K562 (cell line): ENCODE data around the gene SLC37A4. TPM values are rescaled to one million over a fixed set of nuclear protein-coding genes. Genes with fewer than 3 reads are reported as not detected.

Source experiments
- FOSL1 ChIP-seq: fragments of 200-800 bp; sonication (Bioruptor generic); conservative IDR thresholded peaks from 2 replicates; pipeline ENCODE4 v1.6.1; 2016; ENCODE audit warnings: missing genetic modification characterization, missing compliant biosample characterization
- KAT7 ChIP-seq: sonication (generic); formaldehyde crosslinking; IDR thresholded peaks from 2 replicates; pipeline ENCODE4 v1.8.0; 2022; ENCODE audit warnings: missing genetic modification reagents, mild to moderate bottlenecking, borderline replicate concordance
- POLR2G ChIP-seq: fragments of 200-400 bp; formaldehyde crosslinking; IDR thresholded peaks from 2 replicates; pipeline ENCODE4 v1.6.1; 2017; ENCODE audit warnings: low read depth, mild to moderate bottlenecking, antibody characterized with exemption, low read length, moderate library complexity
- ZFP30 ChIP-seq: fragments of 250-450 bp; sonication (Bioruptor Pico); IDR thresholded peaks from 2 replicates; pipeline ENCODE4 v1.8.0; 2022; ENCODE audit warnings: moderate library complexity, mild to moderate bottlenecking, inconsistent platforms, borderline replicate concordance
- ZNF766 ChIP-seq: fragments of 200-800 bp; sonication (Bioruptor generic); conservative IDR thresholded peaks from 2 replicates; pipeline ENCODE4 v1.6.1; 2016; ENCODE audit warnings: missing genetic modification characterization, missing compliant biosample characterization
- polyA plus RNA-seq, 8 experiments: library from polyadenylated mRNA; depleted of rRNA in 4 of 8; stranded (reverse) in 5 of 8; unstranded in 3 of 8; fragments of >200 nt; fragmentation: Nextera tagmentation in 2 of 8; fragmentation: Illumina TruSeq in 1 of 8; extraction: Ambion mirVana in 2 of 8; extraction: Trizol in 1 of 8; gene quantifications; 2 replicates each; pipeline versions ENCODE4 v1.2.1 to v1.2.3, GENCODE V29; 2011 to 2014; ENCODE audit warnings: inconsistent platforms in 1 of 8, missing spikeins in 1 of 8
- total RNA-seq, 7 experiments: library from RNA; depleted of rRNA in 6 of 7; stranded (reverse); fragments of >200 nt in 6 of 7; fragmentation: Illumina TruSeq in 2 of 7; extraction: Trizol in 2 of 7; gene quantifications; 2 replicates each; pipeline versions ENCODE4 v1.2.1 to v1.2.3, GENCODE V29; 2011 to 2021; ENCODE audit warnings: low replicate concordance in 1 of 7
- TF ChIP-seq, protein P1 (sequence below): fragments of 250-450 bp; sonication (Bioruptor Pico); IDR thresholded peaks from 2 replicates; pipeline ENCODE4 v1.5.0; 2021; ENCODE audit warnings: mild to moderate bottlenecking, borderline replicate concordance
- TF ChIP-seq, protein P2 (sequence below): IDR thresholded peaks from 2 replicates; pipeline ENCODE4 v1.6.1; 2011; ENCODE audit warnings: borderline replicate concordance, low read depth, mild to moderate bottlenecking, moderate library complexity, low read length; ENCODE audit not compliant: insufficient read depth, poor library complexity, severe bottlenecking
- TF ChIP-seq, protein P3 (sequence below): fragments of 150-350 bp; IDR thresholded peaks from 2 replicates; pipeline ENCODE4 v1.6.1; 2014; ENCODE audit warnings: low read depth, mild to moderate bottlenecking, low read length, borderline replicate concordance
- TF ChIP-seq, protein P4 (sequence below): fragments of 150-350 bp; conservative IDR thresholded peaks from 2 replicates; pipeline ENCODE4 v1.6.1; 2014; ENCODE audit warnings: low read length
- TF ChIP-seq, protein P5 (sequence below): fragments of 250-450 bp; sonication (Bioruptor Pico); IDR thresholded peaks from 2 replicates; pipeline ENCODE4 v1.4.0; 2020; ENCODE audit warnings: mild to moderate bottlenecking, moderate library complexity
- TF ChIP-seq, protein P6 (sequence below): sonication (generic); formaldehyde crosslinking; IDR thresholded peaks from 2 replicates; pipeline ENCODE4 v1.8.0; 2022; ENCODE audit warnings: mild to moderate bottlenecking, missing genetic modification reagents

Gene SLC37A4
- total and polyA plus RNA-seq, 9 of the 15 experiments (the other 6 are each of a cell fraction or from before 2014, with no cell fraction given) = 24.7 to 73.9 (median 40.7) TPM

DNA sequence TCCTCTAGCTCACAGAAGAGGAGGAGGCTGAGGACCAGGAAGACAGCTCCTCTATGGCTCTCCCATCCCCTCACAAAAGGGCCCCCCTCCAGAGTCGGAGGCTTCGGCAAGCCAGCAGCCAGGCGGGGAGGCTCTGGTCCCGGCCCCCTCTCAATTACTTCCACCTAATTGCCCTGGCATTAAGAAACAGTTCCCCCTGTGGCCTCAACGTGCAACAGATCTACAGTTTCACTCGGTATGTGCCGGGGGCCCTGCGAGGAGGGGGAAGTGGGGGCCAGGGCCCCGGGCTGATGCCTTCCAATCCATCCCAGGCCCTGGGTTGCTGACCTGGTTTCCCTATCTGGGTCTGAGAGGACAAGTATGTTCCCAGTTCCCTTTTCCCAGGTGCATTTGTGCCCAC is 51.2 kb downstream of the SLC37A4 start (continued):
- TF ChIP-seq, protein P1, sequence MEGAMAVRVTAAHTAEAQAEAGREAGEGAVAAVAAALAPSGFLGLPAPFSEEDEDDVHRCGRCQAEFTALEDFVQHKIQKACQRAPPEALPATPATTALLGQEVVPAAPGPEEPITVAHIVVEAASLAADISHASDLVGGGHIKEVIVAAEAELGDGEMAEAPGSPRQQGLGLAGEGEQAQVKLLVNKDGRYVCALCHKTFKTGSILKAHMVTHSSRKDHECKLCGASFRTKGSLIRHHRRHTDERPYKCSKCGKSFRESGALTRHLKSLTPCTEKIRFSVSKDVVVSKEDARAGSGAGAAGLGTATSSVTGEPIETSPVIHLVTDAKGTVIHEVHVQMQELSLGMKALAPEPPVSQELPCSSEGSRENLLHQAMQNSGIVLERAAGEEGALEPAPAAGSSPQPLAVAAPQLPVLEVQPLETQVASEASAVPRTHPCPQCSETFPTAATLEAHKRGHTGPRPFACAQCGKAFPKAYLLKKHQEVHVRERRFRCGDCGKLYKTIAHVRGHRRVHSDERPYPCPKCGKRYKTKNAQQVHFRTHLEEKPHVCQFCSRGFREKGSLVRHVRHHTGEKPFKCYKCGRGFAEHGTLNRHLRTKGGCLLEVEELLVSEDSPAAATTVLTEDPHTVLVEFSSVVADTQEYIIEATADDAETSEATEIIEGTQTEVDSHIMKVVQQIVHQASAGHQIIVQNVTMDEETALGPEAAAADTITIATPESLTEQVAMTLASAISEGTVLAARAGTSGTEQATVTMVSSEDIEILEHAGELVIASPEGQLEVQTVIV = no peak
- TF ChIP-seq ZFP30 = no peak
- TF ChIP-seq KAT7 (CRISPR knock-in tag) = 0 out of 2 replicates have a peak, but pooled peaks have one; percentile 5
- TF ChIP-seq, protein P2, sequence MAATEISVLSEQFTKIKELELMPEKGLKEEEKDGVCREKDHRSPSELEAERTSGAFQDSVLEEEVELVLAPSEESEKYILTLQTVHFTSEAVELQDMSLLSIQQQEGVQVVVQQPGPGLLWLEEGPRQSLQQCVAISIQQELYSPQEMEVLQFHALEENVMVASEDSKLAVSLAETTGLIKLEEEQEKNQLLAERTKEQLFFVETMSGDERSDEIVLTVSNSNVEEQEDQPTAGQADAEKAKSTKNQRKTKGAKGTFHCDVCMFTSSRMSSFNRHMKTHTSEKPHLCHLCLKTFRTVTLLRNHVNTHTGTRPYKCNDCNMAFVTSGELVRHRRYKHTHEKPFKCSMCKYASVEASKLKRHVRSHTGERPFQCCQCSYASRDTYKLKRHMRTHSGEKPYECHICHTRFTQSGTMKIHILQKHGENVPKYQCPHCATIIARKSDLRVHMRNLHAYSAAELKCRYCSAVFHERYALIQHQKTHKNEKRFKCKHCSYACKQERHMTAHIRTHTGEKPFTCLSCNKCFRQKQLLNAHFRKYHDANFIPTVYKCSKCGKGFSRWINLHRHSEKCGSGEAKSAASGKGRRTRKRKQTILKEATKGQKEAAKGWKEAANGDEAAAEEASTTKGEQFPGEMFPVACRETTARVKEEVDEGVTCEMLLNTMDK = peak; percentile 54
- TF ChIP-seq, protein P3, sequence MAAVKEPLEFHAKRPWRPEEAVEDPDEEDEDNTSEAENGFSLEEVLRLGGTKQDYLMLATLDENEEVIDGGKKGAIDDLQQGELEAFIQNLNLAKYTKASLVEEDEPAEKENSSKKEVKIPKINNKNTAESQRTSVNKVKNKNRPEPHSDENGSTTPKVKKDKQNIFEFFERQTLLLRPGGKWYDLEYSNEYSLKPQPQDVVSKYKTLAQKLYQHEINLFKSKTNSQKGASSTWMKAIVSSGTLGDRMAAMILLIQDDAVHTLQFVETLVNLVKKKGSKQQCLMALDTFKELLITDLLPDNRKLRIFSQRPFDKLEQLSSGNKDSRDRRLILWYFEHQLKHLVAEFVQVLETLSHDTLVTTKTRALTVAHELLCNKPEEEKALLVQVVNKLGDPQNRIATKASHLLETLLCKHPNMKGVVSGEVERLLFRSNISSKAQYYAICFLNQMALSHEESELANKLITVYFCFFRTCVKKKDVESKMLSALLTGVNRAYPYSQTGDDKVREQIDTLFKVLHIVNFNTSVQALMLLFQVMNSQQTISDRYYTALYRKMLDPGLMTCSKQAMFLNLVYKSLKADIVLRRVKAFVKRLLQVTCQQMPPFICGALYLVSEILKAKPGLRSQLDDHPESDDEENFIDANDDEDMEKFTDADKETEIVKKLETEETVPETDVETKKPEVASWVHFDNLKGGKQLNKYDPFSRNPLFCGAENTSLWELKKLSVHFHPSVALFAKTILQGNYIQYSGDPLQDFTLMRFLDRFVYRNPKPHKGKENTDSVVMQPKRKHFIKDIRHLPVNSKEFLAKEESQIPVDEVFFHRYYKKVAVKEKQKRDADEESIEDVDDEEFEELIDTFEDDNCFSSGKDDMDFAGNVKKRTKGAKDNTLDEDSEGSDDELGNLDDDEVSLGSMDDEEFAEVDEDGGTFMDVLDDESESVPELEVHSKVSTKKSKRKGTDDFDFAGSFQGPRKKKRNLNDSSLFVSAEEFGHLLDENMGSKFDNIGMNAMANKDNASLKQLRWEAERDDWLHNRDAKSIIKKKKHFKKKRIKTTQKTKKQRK = no peak
- TF ChIP-seq FOSL1 = no peak
- no peak for TF ChIP-seq ZNF766 (CRISPR knock-in tag)
- TF ChIP-seq, protein P4, sequence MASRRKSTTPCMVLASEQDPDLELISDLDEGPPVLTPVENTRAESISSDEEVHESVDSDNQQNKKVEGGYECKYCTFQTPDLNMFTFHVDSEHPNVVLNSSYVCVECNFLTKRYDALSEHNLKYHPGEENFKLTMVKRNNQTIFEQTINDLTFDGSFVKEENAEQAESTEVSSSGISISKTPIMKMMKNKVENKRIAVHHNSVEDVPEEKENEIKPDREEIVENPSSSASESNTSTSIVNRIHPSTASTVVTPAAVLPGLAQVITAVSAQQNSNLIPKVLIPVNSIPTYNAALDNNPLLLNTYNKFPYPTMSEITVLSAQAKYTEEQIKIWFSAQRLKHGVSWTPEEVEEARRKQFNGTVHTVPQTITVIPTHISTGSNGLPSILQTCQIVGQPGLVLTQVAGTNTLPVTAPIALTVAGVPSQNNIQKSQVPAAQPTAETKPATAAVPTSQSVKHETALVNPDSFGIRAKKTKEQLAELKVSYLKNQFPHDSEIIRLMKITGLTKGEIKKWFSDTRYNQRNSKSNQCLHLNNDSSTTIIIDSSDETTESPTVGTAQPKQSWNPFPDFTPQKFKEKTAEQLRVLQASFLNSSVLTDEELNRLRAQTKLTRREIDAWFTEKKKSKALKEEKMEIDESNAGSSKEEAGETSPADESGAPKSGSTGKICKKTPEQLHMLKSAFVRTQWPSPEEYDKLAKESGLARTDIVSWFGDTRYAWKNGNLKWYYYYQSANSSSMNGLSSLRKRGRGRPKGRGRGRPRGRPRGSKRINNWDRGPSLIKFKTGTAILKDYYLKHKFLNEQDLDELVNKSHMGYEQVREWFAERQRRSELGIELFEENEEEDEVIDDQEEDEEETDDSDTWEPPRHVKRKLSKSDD = no peak
- 0 out of 2 replicates have a peak, but pooled peaks have one; percentile 15 for TF ChIP-seq POLR2G
- TF ChIP-seq, protein P5, sequence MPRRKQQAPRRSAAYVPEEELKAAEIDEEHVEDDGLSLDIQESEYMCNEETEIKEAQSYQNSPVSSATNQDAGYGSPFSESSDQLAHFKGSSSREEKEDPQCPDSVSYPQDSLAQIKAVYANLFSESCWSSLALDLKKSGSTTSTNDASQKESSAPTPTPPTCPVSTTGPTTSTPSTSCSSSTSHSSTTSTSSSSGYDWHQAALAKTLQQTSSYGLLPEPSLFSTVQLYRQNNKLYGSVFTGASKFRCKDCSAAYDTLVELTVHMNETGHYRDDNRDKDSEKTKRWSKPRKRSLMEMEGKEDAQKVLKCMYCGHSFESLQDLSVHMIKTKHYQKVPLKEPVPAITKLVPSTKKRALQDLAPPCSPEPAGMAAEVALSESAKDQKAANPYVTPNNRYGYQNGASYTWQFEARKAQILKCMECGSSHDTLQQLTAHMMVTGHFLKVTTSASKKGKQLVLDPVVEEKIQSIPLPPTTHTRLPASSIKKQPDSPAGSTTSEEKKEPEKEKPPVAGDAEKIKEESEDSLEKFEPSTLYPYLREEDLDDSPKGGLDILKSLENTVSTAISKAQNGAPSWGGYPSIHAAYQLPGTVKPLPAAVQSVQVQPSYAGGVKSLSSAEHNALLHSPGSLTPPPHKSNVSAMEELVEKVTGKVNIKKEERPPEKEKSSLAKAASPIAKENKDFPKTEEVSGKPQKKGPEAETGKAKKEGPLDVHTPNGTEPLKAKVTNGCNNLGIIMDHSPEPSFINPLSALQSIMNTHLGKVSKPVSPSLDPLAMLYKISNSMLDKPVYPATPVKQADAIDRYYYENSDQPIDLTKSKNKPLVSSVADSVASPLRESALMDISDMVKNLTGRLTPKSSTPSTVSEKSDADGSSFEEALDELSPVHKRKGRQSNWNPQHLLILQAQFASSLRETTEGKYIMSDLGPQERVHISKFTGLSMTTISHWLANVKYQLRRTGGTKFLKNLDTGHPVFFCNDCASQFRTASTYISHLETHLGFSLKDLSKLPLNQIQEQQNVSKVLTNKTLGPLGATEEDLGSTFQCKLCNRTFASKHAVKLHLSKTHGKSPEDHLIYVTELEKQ (CRISPR knock-in tag) = no peak
- TF ChIP-seq, protein P6, sequence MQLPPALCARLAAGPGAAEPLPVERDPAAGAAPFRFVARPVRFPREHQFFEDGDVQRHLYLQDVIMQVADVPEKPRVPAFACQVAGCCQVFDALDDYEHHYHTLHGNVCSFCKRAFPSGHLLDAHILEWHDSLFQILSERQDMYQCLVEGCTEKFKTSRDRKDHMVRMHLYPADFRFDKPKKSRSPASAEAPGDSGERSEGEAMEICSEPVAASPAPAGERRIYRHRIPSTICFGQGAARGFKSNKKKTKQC = 0 out of 2 replicates have a peak, but pooled peaks have one; percentile 8
